Mesendoderm (in vitro differentiated cells): Measurements from ENCODE around the gene SEMA4C.

Source experiments
- DNase-seq: peaks from one replicate; pipeline ENCODE4 v3.0.0; 2013
- H2AK5ac ChIP-seq: 2 replicates; pipeline ENCODE4 v1.6.1; 2013; ENCODE audit warnings: low read length, inconsistent platforms
- H2BK120ac ChIP-seq: 2 replicates; pipeline ENCODE4 v1.6.1; 2013; ENCODE audit warnings: low read depth, mild to moderate bottlenecking, low read length, moderate library complexity, mixed read lengths
- H2BK15ac ChIP-seq: replicated peaks from 2 replicates; pipeline ENCODE4 v1.6.1; 2013; ENCODE audit warnings: low read depth, mild to moderate bottlenecking, moderate library complexity
- H2BK5ac ChIP-seq: 2 replicates; pipeline ENCODE4 v1.6.1; 2013; ENCODE audit warnings: low read length, inconsistent platforms
- H3K18ac ChIP-seq: 2 replicates; pipeline ENCODE4 v1.6.1; 2013; ENCODE audit warnings: mild to moderate bottlenecking, low read length, mixed read lengths
- H3K23ac ChIP-seq: one replicate; pipeline ENCODE4 v1.6.1; 2013; ENCODE audit warnings: low read length
- H3K27ac ChIP-seq: 2 replicates; pipeline ENCODE4 v1.5.1; 2013; ENCODE audit warnings: low read depth, mild to moderate bottlenecking, inconsistent platforms, low read length, moderate library complexity
- H3K27me3 ChIP-seq: 2 replicates; pipeline ENCODE4 v1.6.1; 2013; ENCODE audit warnings: low read length, control low read depth, mild to moderate bottlenecking, inconsistent platforms; ENCODE audit not compliant: insufficient read depth, poor library complexity
- H3K36me3 ChIP-seq: 2 replicates; pipeline ENCODE4 v1.6.1; 2013; ENCODE audit warnings: low read length, inconsistent platforms; ENCODE audit not compliant: control insufficient read depth, insufficient read depth
- H3K4ac ChIP-seq: one replicate; pipeline ENCODE4 v1.6.1; 2013; ENCODE audit warnings: low read depth, mild to moderate bottlenecking, low read length, moderate library complexity
- H3K4me1 ChIP-seq: 2 replicates; pipeline ENCODE4 v1.6.1; 2013; ENCODE audit warnings: low read depth, low read length, inconsistent platforms; ENCODE audit not compliant: control insufficient read depth
- H3K4me2 ChIP-seq: 2 replicates; pipeline ENCODE4 v1.6.1; 2013; ENCODE audit warnings: low read length
- H3K4me3 ChIP-seq: 2 replicates; pipeline ENCODE4 v1.5.1; 2013; ENCODE audit warnings: mild to moderate bottlenecking, low read length
- H3K56ac ChIP-seq: one replicate; pipeline ENCODE4 v1.6.1; 2013; ENCODE audit warnings: low read length
- H3K79me1 ChIP-seq: 2 replicates; pipeline ENCODE4 v1.6.1; 2013; ENCODE audit warnings: low read length, inconsistent platforms
- H3K79me2 ChIP-seq: 2 replicates; pipeline ENCODE4 v1.6.1; 2013; ENCODE audit warnings: mild to moderate bottlenecking, low read length; ENCODE audit not compliant: control insufficient read depth, insufficient read depth
- H3K9ac ChIP-seq: 2 replicates; pipeline ENCODE4 v1.6.1; 2013; ENCODE audit warnings: low read length, inconsistent platforms
- H4K5ac ChIP-seq: one replicate; pipeline ENCODE4 v1.6.1; 2013; ENCODE audit warnings: low read length
- H4K8ac ChIP-seq: one replicate; pipeline ENCODE4 v1.6.1; 2013; ENCODE audit warnings: low read depth, mild to moderate bottlenecking, control low read depth, low read length, moderate library complexity
- WGBS: extraction: QIAGEN DNeasy Blood & Tissue Kit; methylation state at CpG from one replicate; pipeline ENCODE4 v1.1.7; 2013; ENCODE audit warnings: low lambda C conversion rate, missing lambda C conversion rate; ENCODE audit not compliant: insufficient coverage; ENCODE audit errors: extremely low coverage; 5-methylcytosine and 5-hydroxymethylcytosine counted together

Gene SEMA4C

DNA sequence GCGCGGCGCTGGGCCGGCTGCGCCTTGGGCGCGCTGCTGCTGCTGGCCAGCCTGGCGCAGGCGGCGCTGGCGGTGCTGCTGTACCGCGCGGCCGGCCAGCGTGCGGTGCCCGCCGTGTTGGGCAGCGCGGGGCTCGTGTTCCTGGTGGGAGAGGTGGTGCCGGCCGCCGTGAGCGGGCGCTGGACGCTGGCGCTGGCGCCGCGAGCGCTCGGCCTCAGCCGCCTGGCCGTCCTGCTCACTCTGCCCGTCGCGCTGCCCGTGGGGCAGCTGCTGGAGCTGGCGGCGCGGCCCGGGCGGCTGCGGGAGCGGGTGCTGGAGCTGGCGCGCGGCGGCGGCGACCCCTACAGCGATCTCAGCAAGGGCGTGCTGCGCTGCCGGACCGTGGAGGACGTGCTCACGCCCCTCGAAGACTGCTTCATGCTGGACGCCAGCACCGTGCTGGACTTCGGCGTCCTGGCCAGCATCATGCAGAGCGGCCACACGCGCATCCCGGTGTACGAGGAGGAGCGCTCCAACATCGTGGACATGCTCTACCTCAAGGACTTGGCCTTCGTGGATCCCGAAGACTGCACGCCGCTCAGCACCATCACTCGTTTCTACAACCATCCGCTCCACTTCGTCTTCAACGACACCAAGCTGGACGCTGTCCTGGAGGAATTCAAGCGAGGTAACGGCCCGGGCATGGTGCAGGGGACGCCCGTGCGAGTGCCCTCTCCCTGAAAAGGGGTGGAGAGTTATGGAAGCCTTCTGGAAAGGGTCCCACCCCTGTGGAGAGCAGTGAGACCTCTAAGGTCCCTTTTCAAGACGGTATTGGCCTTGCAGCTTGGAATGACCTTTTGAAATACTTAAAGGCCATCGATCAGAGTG, 52.8 kb downstream of the SEMA4C start:
- Histone ChIP-seq H2BK15ac (no peak overlapping the region), H3K4me3 (peak overlapping the region; percentile 62), H3K56ac (peak overlapping the region; percentile 98), H3K27me3 (no peaks in the 10 kb centered on the region), H3K18ac (no peak overlapping the region), H3K27ac (no peak overlapping the region), H3K4ac (no peak overlapping the region), H3K4me1 (peaks cover 10% of the 10 kb centered on the region), H4K8ac (no peak overlapping the region), H3K9ac (peak overlapping the region; percentile 77), H4K5ac (no peak overlapping the region), H2BK120ac (no peak overlapping the region), H2AK5ac (no peak overlapping the region), H3K36me3 (no peaks in the 10 kb centered on the region), H3K79me2 (peaks cover 34% of the 10 kb centered on the region), H3K79me1 (peaks cover 18% of the 10 kb centered on the region), H2BK5ac (no peak overlapping the region), H3K4me2 (peak overlapping the region; percentile 99), H3K23ac (no peak overlapping the region)
- WGBS, result no CpG with 5 or more reads among the region's 89 CpGs
- DNase-seq, result no peak

- H3K4me2 ChIP-seq, result peak within 1 kb of the TSS; percentile 99
- H4K8ac ChIP-seq, result no peak within 1 kb of the TSS
- no CpG with 5 or more reads among the region's 103 CpGs for WGBS
- no peak within 1 kb of the TSS for H4K5ac ChIP-seq
- peaks cover 10% of the 10 kb centered on the region for H3K4me1 ChIP-seq
- peaks cover 18% of the 10 kb centered on the region for H3K79me1 ChIP-seq
- no peak within 1 kb of the TSS for H2BK120ac ChIP-seq
- no peak within 1 kb of the TSS for H2BK5ac ChIP-seq
- no peak within 1 kb of the TSS for H2BK15ac ChIP-seq
- H3K36me3 ChIP-seq, result no peaks in the 10 kb centered on the region
- no peak within 1 kb of the TSS for H3K4ac ChIP-seq
- no peak within 1 kb of the TSS for H2AK5ac ChIP-seq
- peak within 1 kb of the TSS; percentile 51 for H3K18ac ChIP-seq
- peak within 1 kb of the TSS; percentile 62 for H3K4me3 ChIP-seq
- H3K23ac ChIP-seq, result no peak within 1 kb of the TSS
- no peaks in the 10 kb centered on the region for H3K27me3 ChIP-seq
- DNase-seq, result peak; percentile 97
- peak within 1 kb of the TSS; percentile 97 for H3K27ac ChIP-seq
- H3K56ac ChIP-seq, result peak within 1 kb of the TSS; percentile 98
- H3K9ac ChIP-seq, result peak within 1 kb of the TSS; percentile 77
- peaks cover 33% of the 10 kb centered on the region for H3K79me2 ChIP-seq
Measured at GRCh38 chr2:96816127-96816835, 53.6 kb downstream of the SEMA4C start, which contains the start of gene CNNM3. Gene CNNM3, plus strand, starts transcription at chr2:96816268. Its CDS starts 10 bp downstream, at chr2:96816278.

DNA sequence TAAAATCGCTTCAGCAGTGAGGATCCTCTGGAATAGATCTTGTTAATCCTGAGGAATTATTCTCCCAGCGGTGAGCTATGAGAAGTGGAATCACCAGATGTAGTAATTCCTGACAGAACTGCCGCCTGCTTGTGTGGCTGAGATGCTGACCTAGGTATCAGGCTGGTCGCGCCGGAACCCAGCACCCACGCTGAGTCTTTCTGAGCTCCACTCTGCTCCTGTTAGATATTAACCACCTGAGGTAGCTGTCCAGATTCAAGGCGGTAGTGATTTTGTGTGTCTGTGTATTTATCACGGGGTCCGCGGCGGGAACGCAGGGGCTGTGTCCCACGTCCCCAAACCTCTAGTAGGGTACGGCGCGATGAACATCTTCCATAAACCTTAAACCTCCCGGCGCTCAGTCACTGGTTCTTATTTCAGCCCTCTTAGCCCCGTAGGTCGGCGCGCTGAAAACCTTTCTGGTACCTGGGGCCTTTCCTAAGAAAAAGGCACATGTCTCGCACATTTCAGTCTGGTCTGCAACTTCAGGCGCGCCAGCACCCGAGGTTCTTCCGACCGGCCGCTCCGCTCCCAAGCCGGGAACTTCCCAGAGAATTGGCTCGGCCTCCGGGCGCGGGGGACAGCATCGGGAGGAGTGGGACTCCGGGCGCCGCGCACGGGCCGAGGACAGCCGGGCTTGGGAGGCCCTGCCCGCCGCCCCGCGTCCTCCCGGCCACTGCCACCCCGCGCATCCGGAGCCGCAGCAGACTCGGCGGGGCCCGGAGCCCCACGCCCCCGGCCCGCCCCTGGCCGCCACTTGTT, 54.4 kb downstream of the SEMA4C start:
- Histone ChIP-seq H3K4me1 (peaks cover 10% of the 10 kb centered on the region), H3K27ac (no peak overlapping the region), H3K9ac (peak overlapping the region; percentile 38), H4K8ac (no peak overlapping the region), H2BK120ac (no peak overlapping the region), H3K79me1 (peaks cover 15% of the 10 kb centered on the region), H3K79me2 (peaks cover 26% of the 10 kb centered on the region), H3K56ac (peak overlapping the region; percentile 86), H2BK5ac (no peak overlapping the region), H3K23ac (no peak overlapping the region), H3K18ac (no peak overlapping the region), H2BK15ac (no peak overlapping the region), H3K36me3 (no peaks in the 10 kb centered on the region), H3K4ac (no peak overlapping the region), H2AK5ac (no peak overlapping the region), H3K4me2 (peak overlapping the region; percentile 92), H3K4me3 (peak overlapping the region; percentile 9), H3K27me3 (no peaks in the 10 kb centered on the region), H4K5ac (no peak overlapping the region)
- WGBS, result no CpG with 5 or more reads among the region's 60 CpGs
- peak; percentile 82 for DNase-seq

- no peak overlapping the region for H4K8ac ChIP-seq
- DNase-seq, result no peak
- H3K18ac ChIP-seq, result no peak overlapping the region
- no peak overlapping the region for H2BK15ac ChIP-seq
- H3K4me2 ChIP-seq, result no peak overlapping the region
- H2AK5ac ChIP-seq, result no peak overlapping the region
- H3K79me2 ChIP-seq, result peaks cover 13% of the 10 kb centered on the region
- WGBS, result no CpG with 5 or more reads among the region's 4 CpGs
- no peaks in the 10 kb centered on the region for H3K27me3 ChIP-seq
- peaks cover 2% of the 10 kb centered on the region for H3K36me3 ChIP-seq
- no peak overlapping the region for H2BK5ac ChIP-seq
- H4K5ac ChIP-seq, result no peak overlapping the region
- no peak overlapping the region for H3K27ac ChIP-seq
- H3K9ac ChIP-seq, result no peak overlapping the region
- H3K23ac ChIP-seq, result no peak overlapping the region
- peaks cover 4% of the 10 kb centered on the region for H3K79me1 ChIP-seq
- no peak overlapping the region for H3K4me3 ChIP-seq
- H3K56ac ChIP-seq, result no peak overlapping the region
- peaks cover 5% of the 10 kb centered on the region for H3K4me1 ChIP-seq
- no peak overlapping the region for H2BK120ac ChIP-seq
- H3K4ac ChIP-seq, result no peak overlapping the region
Measured at GRCh38 chr2:96813656-96814055, 56.2 kb downstream of the SEMA4C start.

- no peaks in the 10 kb centered on the region for H3K4me1 ChIP-seq
- H4K8ac ChIP-seq, result no peak overlapping the region
- H3K56ac ChIP-seq, result no peak overlapping the region
- no peak overlapping the region for H3K18ac ChIP-seq
- no peak overlapping the region for H3K27ac ChIP-seq
- H3K4me2 ChIP-seq, result no peak overlapping the region
- no peaks in the 10 kb centered on the region for H3K79me1 ChIP-seq
- H2BK15ac ChIP-seq, result no peak overlapping the region
- peaks cover 2% of the 10 kb centered on the region for H3K36me3 ChIP-seq
- no peak overlapping the region for H2AK5ac ChIP-seq
- H3K79me2 ChIP-seq, result no peaks in the 10 kb centered on the region
- no peak overlapping the region for H4K5ac ChIP-seq
- H3K23ac ChIP-seq, result no peak overlapping the region
- H3K4me3 ChIP-seq, result no peak overlapping the region
- H3K4ac ChIP-seq, result no peak overlapping the region
- no peak for DNase-seq
- WGBS, result no CpG with 5 or more reads among the region's 3 CpGs
- no peak overlapping the region for H3K9ac ChIP-seq
- no peaks in the 10 kb centered on the region for H3K27me3 ChIP-seq
- no peak overlapping the region for H2BK5ac ChIP-seq
- no peak overlapping the region for H2BK120ac ChIP-seq
Measured at GRCh38 chr2:96811917-96812316, 58.0 kb downstream of the SEMA4C start.
